ENCODE results near the gene BCL6B.

DNA sequence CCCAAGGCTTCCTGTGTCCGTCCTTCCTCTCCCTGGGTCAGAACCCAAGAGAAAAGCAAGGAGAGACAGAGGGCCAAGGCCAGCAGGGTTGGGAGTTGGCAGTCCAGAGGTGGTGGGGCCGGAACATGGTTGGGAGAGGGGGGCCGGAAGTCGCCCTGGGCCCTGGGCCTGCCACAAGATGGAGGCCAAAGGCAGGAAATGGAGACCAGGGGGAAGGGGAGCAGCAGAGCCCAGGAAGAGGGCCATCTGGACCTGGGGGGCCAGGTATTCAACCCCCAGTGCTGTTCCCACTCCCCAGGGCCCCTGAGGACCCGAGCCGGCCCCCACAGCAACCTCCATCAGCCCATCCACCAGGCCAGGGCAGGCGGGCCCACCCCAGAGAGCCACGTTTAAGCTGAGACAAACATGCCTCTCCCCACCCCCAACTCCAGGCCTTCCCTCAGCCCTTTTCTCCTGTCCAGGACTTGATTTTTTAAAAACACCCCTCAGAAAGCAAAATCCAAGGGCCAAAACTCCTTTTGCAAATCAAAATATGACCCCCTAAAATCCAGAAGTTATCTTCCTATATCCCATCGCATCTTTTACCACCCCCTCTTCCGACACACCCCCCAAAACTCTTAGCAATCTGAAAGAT is 4.4 kb upstream of the BCL6B start:
- TF ChIP-seq POLR2A (IDR thresholded peaks at IDR 0.05; ENCODE audit: extremely low read depth, insufficient read length) = no peak
- TF ChIP-seq CTCF (IDR thresholded peaks at IDR 0.05; ENCODE audit: low read depth, low read length) = no peak
- no peak for TF ChIP-seq MAX (IDR thresholded peaks at IDR 0.05; ENCODE audit: low read depth, low read length)
- TF ChIP-seq MYC (IDR thresholded peaks at IDR 0.05; ENCODE audit: low read depth, low read length) = no peak

All from NB4 (cell line).